HCT116 (cell line): ENCODE data around the gene SNN. TPM values are rescaled to one million over a fixed set of nuclear protein-coding genes. Genes with fewer than 3 reads are reported as not detected.
A peak's percentile ranks its signal among the peaks of the same experiment; 100 is the strongest.

Source experiments
- ATAC-seq: fragments of 200-7000 bp; cut with Tn5 transposase; 2 replicates; pipeline ENCODE4 v1.9.1; 2020; ENCODE audit warnings: mild to moderate bottlenecking, moderate library complexity
- BruUV-seq: library from RNA; stranded (reverse); fragments of 400-500 nt; replicated peaks from 2 replicates; lab custom pipeline; 2021; lab: Mats Ljungman, UMichigan
- CTCF ChIA-PET: fragments of 300-600 bp; sonication (Branson Sonifier 250); formaldehyde crosslinking; loops from one replicate; lab custom pipeline; 2021; ENCODE audit warnings: antibody characterized with exemption; lab: Charles Lee
- POLR2A ChIA-PET: fragments of 300-600, 350-600 bp; sonication (Branson Sonifier 250); formaldehyde crosslinking; loops from one replicate; lab custom pipeline; 2021; ENCODE audit warnings: antibody characterized with exemption; lab: Charles Lee
- RAD21 ChIA-PET, 2 experiments: fragments of 300-600 bp; sonication (Branson Sonifier 250); formaldehyde crosslinking; loops; one replicate each; lab custom pipeline; 2023; ENCODE audit warnings: low total read pairs in 2 of 2; ENCODE audit not compliant: uncharacterized antibody in 2 of 2, unreplicated experiment in 2 of 2, low non-redundant PET in 1 of 2; lab: Charles Lee
- DNase-seq: peaks from one replicate; pipeline ENCODE4 v3.0.0-alpha.2; 2010; ENCODE audit warnings: low read depth, low spot score
- H2AFZ ChIP-seq: fragments of 200-600 bp; shearing (Covaris generic), sonication (generic); 2 replicates; pipeline ENCODE4 v1.6.1; 2017; ENCODE audit warnings: low read depth, mixed run types, mixed read lengths, antibody characterized with exemption, low read length; ENCODE audit not compliant: poor library complexity, severe bottlenecking
- H3K27ac ChIP-seq: 2 replicates; pipeline ENCODE4 v1.5.1; 2012; ENCODE audit warnings: low read depth, low read length
- H3K27me3 ChIP-seq: fragments of 200-600 bp; sonication (generic); 2 replicates; pipeline ENCODE4 v1.6.1; 2016; ENCODE audit warnings: mixed run types, low read length, mixed read lengths; ENCODE audit not compliant: insufficient read depth
- H3K36me3 ChIP-seq, 2 experiments: fragments of 200-500 bp in 1 of 2; fragments of 200-600 bp in 1 of 2; sonication (Bioruptor generic) in 1 of 2; sonication (generic) in 1 of 2; 2 replicates each; pipeline versions ENCODE4 v1.5.1 to v1.6.1; 2014 to 2016; ENCODE audit warnings: low read length in 2 of 2, inconsistent platforms in 1 of 2, mixed read lengths in 1 of 2, mixed run types in 1 of 2; ENCODE audit not compliant: insufficient read depth in 2 of 2, control insufficient read depth in 1 of 2
- H3K4me1 ChIP-seq, 2 experiments: fragments of 200-600 bp in 1 of 2; sonication (generic) in 1 of 2; 2 replicates each; pipeline versions ENCODE4 v1.5.1 to v1.6.1; 2012 to 2017; ENCODE audit warnings: low read length in 2 of 2, inconsistent platforms in 1 of 2, mild to moderate bottlenecking in 1 of 2, mixed read lengths in 1 of 2, mixed run types in 1 of 2, moderate library complexity in 1 of 2; ENCODE audit not compliant: insufficient read depth in 2 of 2, control insufficient read depth in 1 of 2
- H3K4me2 ChIP-seq: fragments of 200-600 bp; sonication (generic); 2 replicates; pipeline ENCODE4 v1.6.1; 2017; ENCODE audit warnings: mixed run types, low read length, mixed read lengths
- H3K4me3 ChIP-seq, 2 experiments: fragments of 200-600 bp in 1 of 2; sonication (generic) in 1 of 2; replicated peaks in 1 of 2; 2 replicates each; pipeline ENCODE4 v1.5.1; 2011 to 2016; ENCODE audit warnings: low read length in 2 of 2, control low read depth in 1 of 2, low read depth in 1 of 2, mild to moderate bottlenecking in 1 of 2, mixed read lengths in 1 of 2, mixed run types in 1 of 2
- H3K79me2 ChIP-seq: fragments of 200-600 bp; sonication (generic); 2 replicates; pipeline ENCODE4 v1.6.1; 2017; ENCODE audit warnings: mild to moderate bottlenecking, mixed run types, low read length, moderate library complexity, mixed read lengths; ENCODE audit not compliant: insufficient read depth
- H3K9ac ChIP-seq: fragments of 200-600 bp; sonication (generic); 2 replicates; pipeline ENCODE4 v1.6.1; 2016; ENCODE audit warnings: low read length, mixed read lengths
- H3K9me2 ChIP-seq: fragments of 200-600 bp; sonication (generic), shearing (Covaris generic); 2 replicates; pipeline ENCODE4 v1.6.1; 2017; ENCODE audit warnings: mixed run types, mild to moderate bottlenecking, moderate library complexity; ENCODE audit not compliant: insufficient read depth
- H3K9me3 ChIP-seq, 2 experiments: fragments of 200-500 bp in 1 of 2; fragments of 200-600 bp in 1 of 2; sonication (Bioruptor generic) in 1 of 2; sonication (generic) in 1 of 2; 2 replicates each; pipeline ENCODE4 v1.6.1; 2014 to 2017; ENCODE audit warnings: low read length in 2 of 2, mixed read lengths in 2 of 2, inconsistent platforms in 1 of 2, low read depth in 1 of 2, mild to moderate bottlenecking in 1 of 2, mixed run types in 1 of 2, moderate library complexity in 1 of 2; ENCODE audit not compliant: control insufficient read depth in 1 of 2, insufficient read depth in 1 of 2
- H4K20me1 ChIP-seq: fragments of 200-600 bp; sonication (generic), shearing (Covaris generic); 2 replicates; pipeline ENCODE4 v1.6.1; 2017; ENCODE audit warnings: mixed run types, mild to moderate bottlenecking, moderate library complexity; ENCODE audit not compliant: insufficient read depth
- EGR1 ChIP-seq: IDR thresholded peaks from 2 replicates; pipeline ENCODE4 v1.6.1; 2012; ENCODE audit warnings: low read depth
- EZH2phosphoT487 ChIP-seq: fragments of 200-600 bp; IDR thresholded peaks from 2 replicates; pipeline ENCODE4 v1.6.1; 2018; ENCODE audit warnings: antibody characterized with exemption, borderline replicate concordance
- FOSL1 ChIP-seq: IDR thresholded peaks from 2 replicates; pipeline ENCODE4 v1.6.1; 2012; ENCODE audit warnings: low read depth
- JUND ChIP-seq: IDR thresholded peaks from 2 replicates; pipeline ENCODE4 v1.6.1; 2012
- POLR2AphosphoS5 ChIP-seq: IDR thresholded peaks from 2 replicates; pipeline ENCODE4 v1.6.1; 2011; ENCODE audit warnings: mild to moderate bottlenecking, low read depth, low read length, moderate library complexity
- SIN3A ChIP-seq: IDR thresholded peaks from 2 replicates; pipeline ENCODE4 v1.6.1; 2012; ENCODE audit warnings: low read depth
- SRF ChIP-seq: IDR thresholded peaks from 2 replicates; pipeline ENCODE4 v1.6.1; 2012; ENCODE audit warnings: low read depth
- TCF7L2 ChIP-seq: IDR thresholded peaks from 2 replicates; pipeline ENCODE4 v1.7.0; 2011; ENCODE audit warnings: borderline replicate concordance, inconsistent platforms; ENCODE audit not compliant: insufficient read depth, insufficient read length; ENCODE audit errors: extremely low read depth
- ZFX ChIP-seq: fragments of 450-650 bp; IDR thresholded peaks from 2 replicates; pipeline ENCODE4 v1.6.1; 2017
- ZNF274 ChIP-seq: fragments of 200-500 bp; sonication (Bioruptor generic); IDR thresholded peaks from 2 replicates; pipeline ENCODE4 v1.6.1; 2014; ENCODE audit warnings: mild to moderate bottlenecking, low read depth, low read length, inconsistent platforms
- intact Hi-C: fragments of 100-400 bp; cut with micrococcal nuclease; formaldehyde crosslinking; loops from 2 replicates; pipeline ENCODE4 v1.10.0; 2022
- total RNA-seq: library from RNA; stranded (reverse); gene quantifications from one replicate; pipeline ENCODE4 v1.2.1, GENCODE V29; 2021; ENCODE audit not compliant: unreplicated experiment
- TF ChIP-seq, protein P1 (sequence below): IDR thresholded peaks from 2 replicates; pipeline ENCODE4 v1.6.1; 2012
- TF ChIP-seq, protein P2 (sequence below), 3 experiments: fragments of 200-600 bp in 1 of 3; sonication (generic) in 1 of 3; IDR thresholded peaks in 2 of 3; conservative IDR thresholded peaks in 1 of 3; 2 replicates each; pipeline ENCODE4 v1.5.1; 2012 to 2017; ENCODE audit warnings: low read depth in 2 of 3, low read length in 2 of 3, antibody characterized with exemption in 1 of 3, borderline replicate concordance in 1 of 3, control low read depth in 1 of 3, mild to moderate bottlenecking in 1 of 3, mixed read lengths in 1 of 3, mixed run types in 1 of 3, moderate library complexity in 1 of 3; ENCODE audit not compliant: insufficient read depth in 1 of 3
- TF ChIP-seq, protein P3 (sequence below): IDR thresholded peaks from 2 replicates; pipeline ENCODE4 v1.6.1; 2012

Gene SNN
- total RNA-seq, 1 experiment from 2014 or later = 12.2 TPM

GRCh38 chr16:11627292-11627663 lies 41.0 kb upstream of the SNN start:
- DNase-seq = no peak
- Histone ChIP-seq H3K27me3 (no peaks in the 10 kb centered on the region), H3K79me2 (no peaks in the 10 kb centered on the region), H3K9ac (no peak overlapping the region), H3K4me2 (peak overlapping the region; percentile 68), H3K4me3 (no peak overlapping the region)
- POLR2A ChIA-PET = interaction anchor here (0.8 to 1.2 kb wide), 3 partner anchors 8 to 115 kb away, joined by 3 to 5 read pairs (median 4); partner anchors contain the start of gene TXNDC11
- no peak for TF ChIP-seq JUND
- TF ChIP-seq ZNF274 = no peak
- TF ChIP-seq EZH2phosphoT487 = no peak
- TF ChIP-seq SRF = no peak
- TF ChIP-seq, protein P1, sequence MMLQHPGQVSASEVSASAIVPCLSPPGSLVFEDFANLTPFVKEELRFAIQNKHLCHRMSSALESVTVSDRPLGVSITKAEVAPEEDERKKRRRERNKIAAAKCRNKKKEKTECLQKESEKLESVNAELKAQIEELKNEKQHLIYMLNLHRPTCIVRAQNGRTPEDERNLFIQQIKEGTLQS = no peak
- no peak for TF ChIP-seq FOSL1
- no peak for TF ChIP-seq ZFX
- TF ChIP-seq, protein P2, sequence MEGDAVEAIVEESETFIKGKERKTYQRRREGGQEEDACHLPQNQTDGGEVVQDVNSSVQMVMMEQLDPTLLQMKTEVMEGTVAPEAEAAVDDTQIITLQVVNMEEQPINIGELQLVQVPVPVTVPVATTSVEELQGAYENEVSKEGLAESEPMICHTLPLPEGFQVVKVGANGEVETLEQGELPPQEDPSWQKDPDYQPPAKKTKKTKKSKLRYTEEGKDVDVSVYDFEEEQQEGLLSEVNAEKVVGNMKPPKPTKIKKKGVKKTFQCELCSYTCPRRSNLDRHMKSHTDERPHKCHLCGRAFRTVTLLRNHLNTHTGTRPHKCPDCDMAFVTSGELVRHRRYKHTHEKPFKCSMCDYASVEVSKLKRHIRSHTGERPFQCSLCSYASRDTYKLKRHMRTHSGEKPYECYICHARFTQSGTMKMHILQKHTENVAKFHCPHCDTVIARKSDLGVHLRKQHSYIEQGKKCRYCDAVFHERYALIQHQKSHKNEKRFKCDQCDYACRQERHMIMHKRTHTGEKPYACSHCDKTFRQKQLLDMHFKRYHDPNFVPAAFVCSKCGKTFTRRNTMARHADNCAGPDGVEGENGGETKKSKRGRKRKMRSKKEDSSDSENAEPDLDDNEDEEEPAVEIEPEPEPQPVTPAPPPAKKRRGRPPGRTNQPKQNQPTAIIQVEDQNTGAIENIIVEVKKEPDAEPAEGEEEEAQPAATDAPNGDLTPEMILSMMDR (IDR thresholded peaks at IDR 0.05 in 2 of 3, conservative IDR thresholded peaks at IDR 0.05 in 1 of 3; ENCODE audit: borderline replicate concordance in 1 of 3, insufficient read depth in 1 of 3, low read depth in 2 of 3, low read length in 2 of 3) = no peak
- TF ChIP-seq, protein P3, sequence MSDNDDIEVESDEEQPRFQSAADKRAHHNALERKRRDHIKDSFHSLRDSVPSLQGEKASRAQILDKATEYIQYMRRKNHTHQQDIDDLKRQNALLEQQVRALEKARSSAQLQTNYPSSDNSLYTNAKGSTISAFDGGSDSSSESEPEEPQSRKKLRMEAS = no peak
- no peak for TF ChIP-seq SIN3A
- TF ChIP-seq POLR2AphosphoS5 = no peak
- no peak for TF ChIP-seq EGR1
- no peak for TF ChIP-seq TCF7L2
- TF ChIP-seq, all 23 proteins: peak for 0
- H3K9me3 ChIP-seq = no peaks in the 10 kb centered on the region
- intact Hi-C loops = no loop called here
- peak overlapping the region; percentile 34 for H3K27ac ChIP-seq
- BruUV-seq = TSS peak; percentile 84
- no peaks in the 10 kb centered on the region for H3K9me2 ChIP-seq
- ChIA-PET RAD21 (no interaction called here), CTCF (interaction anchor here (1.2 kb wide), 1 partner anchor 15 kb away, joined by 4 read pairs; no protein-coding TSS in a partner anchor)
- peak overlapping the region; percentile 35 for H2AFZ ChIP-seq
- no peaks in the 10 kb centered on the region for H4K20me1 ChIP-seq
- peaks cover 19 to 43% of the 10 kb centered on the region in 2 experiments for H3K4me1 ChIP-seq
- no peak for ATAC-seq
- no peaks in the 10 kb centered on the region for H3K36me3 ChIP-seq
